NB4 (cell line): ENCODE results near the gene PRKD1.

Experiments
- DNase-seq: peaks from one replicate; pipeline ENCODE4 v3.0.0; 2010; ENCODE audit warnings: low read depth
- H3K4me3 ChIP-seq: one replicate; pipeline ENCODE4 v1.5.1; 2011; ENCODE audit warnings: mild to moderate bottlenecking, low read depth, low read length, moderate library complexity
- CTCF ChIP-seq: IDR thresholded peaks from one replicate; pipeline ENCODE4 v1.5.1; 2012; ENCODE audit warnings: low read depth, low read length
- MAX ChIP-seq: IDR thresholded peaks from 2 replicates; pipeline ENCODE4 v1.6.1; 2011; ENCODE audit warnings: low read depth, low read length
- MYC ChIP-seq: IDR thresholded peaks from 2 replicates; pipeline ENCODE4 v1.6.1; 2011; ENCODE audit warnings: low read depth, low read length
- POLR2A ChIP-seq: IDR thresholded peaks from 2 replicates; pipeline ENCODE4 v1.6.1; 2011; ENCODE audit warnings: mild to moderate bottlenecking; ENCODE audit not compliant: insufficient read length; ENCODE audit errors: extremely low read depth

The PRKD1 gene

GRCh38 chr14:29798811-29799210, 128.8 kb downstream of the PRKD1 start:
- no peak for DNase-seq
- TF ChIP-seq POLR2A (no peak), CTCF (no peak), MAX (no peak), MYC (no peak)
- H3K4me3 ChIP-seq, result no peak overlapping the region

- no peak overlapping the region for H3K4me3 ChIP-seq
- DNase-seq, result no peak
- TF ChIP-seq CTCF, result no peak
- no peak for TF ChIP-seq MAX
These were observed 129.5 kb downstream of the PRKD1 start for GRCh38 chr14:29798108-29798663.

GRCh38 chr14:29796853-29797252, 130.8 kb downstream of the PRKD1 start:
- DNase-seq, result no peak
- TF ChIP-seq MYC (no peak), CTCF (no peak), POLR2A (no peak), MAX (no peak)
- no peak overlapping the region for H3K4me3 ChIP-seq

- H3K4me3 ChIP-seq, result no peak overlapping the region
- no peak for TF ChIP-seq POLR2A
- no peak for TF ChIP-seq MYC
- no peak for TF ChIP-seq CTCF
- no peak for TF ChIP-seq MAX
- no peak for DNase-seq
These were observed 138.2 kb downstream of the PRKD1 start for GRCh38 chr14:29789475-29789874.

GRCh38 chr14:29788093-29788492, 139.6 kb downstream of the PRKD1 start:
- no peak for TF ChIP-seq MYC
- TF ChIP-seq CTCF, result no peak
- no peak for TF ChIP-seq POLR2A
- TF ChIP-seq MAX, result no peak
- DNase-seq, result no peak
- H3K4me3 ChIP-seq, result no peak overlapping the region

GRCh38 chr14:29783556-29783955, 144.1 kb downstream of the PRKD1 start:
- no peak overlapping the region for H3K4me3 ChIP-seq
- TF ChIP-seq MYC, result no peak
- no peak for TF ChIP-seq POLR2A
- TF ChIP-seq CTCF, result no peak
- TF ChIP-seq MAX, result no peak
- DNase-seq, result no peak
